MCF 10A (cell line): ENCODE measurements around the gene TGFBR3. TPM values are rescaled to one million over a fixed set of nuclear protein-coding genes. Genes with fewer than 3 reads are reported as not detected.

Experiments used
- BruUV-seq: library from RNA; stranded (reverse); fragments of 400-500 nt; replicated peaks from 2 replicates; lab custom pipeline; 2021; lab: Mats Ljungman, UMichigan
- CTCF ChIA-PET: fragments of 300-600 bp; sonication (Branson Sonifier 250); formaldehyde crosslinking; extraction: SDS; loops from one replicate; lab custom pipeline; 2021; ENCODE audit warnings: antibody characterized with exemption, inconsistent platforms; lab: Yijun Ruan, JAX
- POLR2A ChIA-PET: fragments of 300-600, 350-650 bp; sonication (Branson Sonifier 250); formaldehyde crosslinking; extraction: SDS; loops from one replicate; lab custom pipeline; 2020; ENCODE audit warnings: antibody characterized with exemption, inconsistent platforms; lab: Yijun Ruan, JAX
- DNase-seq: peaks from one replicate; pipeline ENCODE4 v3.0.0-alpha.2; 2018; ENCODE audit not compliant: unreplicated experiment
- H3K27ac Mint-ChIP-seq: one replicate; pipeline ENCODE4 v1.8.0; 2022; ENCODE audit warnings: mild to moderate bottlenecking, low read depth, mixed read lengths; ENCODE audit not compliant: unreplicated experiment
- H3K27me3 Mint-ChIP-seq: one replicate; pipeline ENCODE4 v1.8.0; 2022; ENCODE audit warnings: mixed read lengths; ENCODE audit not compliant: insufficient read depth, unreplicated experiment
- H3K36me3 Mint-ChIP-seq: one replicate; pipeline ENCODE4 v1.8.0; 2022; ENCODE audit warnings: mild to moderate bottlenecking, moderate library complexity, mixed read lengths; ENCODE audit not compliant: insufficient read depth, unreplicated experiment
- H3K4me1 Mint-ChIP-seq: one replicate; pipeline ENCODE4 v1.8.0; 2022; ENCODE audit warnings: mixed read lengths; ENCODE audit not compliant: insufficient read depth, unreplicated experiment
- H3K4me3 Mint-ChIP-seq: one replicate; pipeline ENCODE4 v1.8.0; 2022; ENCODE audit warnings: mild to moderate bottlenecking, moderate library complexity, mixed read lengths; ENCODE audit not compliant: unreplicated experiment
- H3K9me3 Mint-ChIP-seq: one replicate; pipeline ENCODE4 v1.8.0; 2022; ENCODE audit warnings: mixed read lengths; ENCODE audit not compliant: unreplicated experiment
- CTCF ChIP-seq: fragments of 200-600 bp; IDR thresholded peaks from one replicate; pipeline ENCODE4 v1.8.0; 2022; ENCODE audit warnings: antibody characterized with exemption, mild to moderate bottlenecking; ENCODE audit not compliant: unreplicated experiment
- intact Hi-C: fragments of 100-400 bp; cut with micrococcal nuclease; formaldehyde crosslinking; loops from 2 replicates; pipeline ENCODE4 v1.14.1; 2022
- total RNA-seq: library from RNA; stranded (reverse); gene quantifications from 2 replicates; pipeline ENCODE4 v1.2.3, GENCODE V29; 2022

The TGFBR3 gene
- total RNA-seq, 1 experiment from 2014 or later, result 12.0 TPM

DNA sequence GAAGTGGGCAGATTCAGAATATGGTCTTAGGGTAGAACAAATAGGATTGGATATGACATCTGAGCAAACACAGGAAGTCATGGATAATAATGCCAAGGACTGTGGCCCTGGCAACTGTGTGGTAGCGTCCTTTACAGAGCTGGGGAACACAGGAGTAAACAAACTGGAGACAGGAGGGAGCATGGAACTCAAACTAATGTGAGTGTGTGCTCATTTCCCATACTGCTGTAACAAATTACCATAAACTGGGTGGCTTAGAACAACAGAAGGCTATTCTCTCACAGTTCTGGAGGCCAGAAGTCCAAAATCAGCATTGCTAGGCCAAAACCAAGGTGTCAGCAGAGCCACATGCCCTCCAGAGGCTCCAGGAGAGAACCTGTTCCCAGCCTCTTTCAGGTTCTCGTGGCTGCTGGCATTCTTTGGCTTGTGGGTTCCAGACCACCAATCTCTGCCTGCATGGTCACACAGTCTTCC, 106.4 kb downstream of the TGFBR3 start:
- ChIA-PET CTCF (no interaction called here), POLR2A (interaction anchor here (0.7 to 1.1 kb wide), 2 partner anchors 16 to 18 kb away, joined by 3 to 4 read pairs; no protein-coding TSS in a partner anchor)
- H3K9me3 Mint-ChIP-seq, result no peaks in the 10 kb centered on the region
- H3K27ac Mint-ChIP-seq, result no peak overlapping the region
- H3K27me3 Mint-ChIP-seq, result no peaks in the 10 kb centered on the region
- no peak for TF ChIP-seq CTCF
- no TSS peak for BruUV-seq
- intact Hi-C loops, result no loop called here
- peaks cover 14% of the 10 kb centered on the region for H3K4me1 Mint-ChIP-seq
- DNase-seq, result no peak
- no peak overlapping the region for H3K4me3 Mint-ChIP-seq
- H3K36me3 Mint-ChIP-seq, result peaks cover 40% of the 10 kb centered on the region

DNA sequence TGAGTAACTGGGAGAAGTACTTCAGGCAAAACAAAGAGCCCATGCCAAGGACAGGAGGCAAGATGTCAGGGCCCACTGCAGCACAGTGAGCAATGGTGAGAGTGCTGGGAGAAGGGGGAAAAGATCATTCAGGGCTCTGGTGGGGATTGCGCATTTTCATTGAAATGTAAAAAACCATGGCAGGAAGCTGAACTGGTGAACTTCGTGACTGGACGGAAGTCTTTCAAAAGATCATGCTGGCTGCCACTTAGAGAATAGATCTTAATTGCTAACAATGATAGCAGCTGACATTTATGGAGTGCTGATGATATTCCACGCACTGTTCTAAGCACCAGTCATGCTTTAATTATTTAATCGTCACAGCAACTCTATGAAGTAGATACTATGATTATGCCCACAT, 107.0 kb downstream of the TGFBR3 start:
- no peak for DNase-seq
- H3K4me1 Mint-ChIP-seq, result peaks cover 14% of the 10 kb centered on the region
- no peaks in the 10 kb centered on the region for H3K27me3 Mint-ChIP-seq
- no peak overlapping the region for H3K27ac Mint-ChIP-seq
- intact Hi-C loops, result no loop called here
- CTCF ChIA-PET, result no interaction called here
- TF ChIP-seq CTCF, result no peak
- H3K36me3 Mint-ChIP-seq, result peaks cover 40% of the 10 kb centered on the region
- no peak overlapping the region for H3K4me3 Mint-ChIP-seq
- H3K9me3 Mint-ChIP-seq, result no peaks in the 10 kb centered on the region
- POLR2A ChIA-PET, result interaction anchor here (0.7 to 1.1 kb wide), 2 partner anchors 17 kb away, joined by 3 to 4 read pairs; no protein-coding TSS in a partner anchor
- BruUV-seq, result no TSS peak

GRCh38 chr1:91777630-91778300, 108.2 kb downstream of the TGFBR3 start:
- Mint-ChIP-seq H3K36me3 (peaks cover 39% of the 10 kb centered on the region), H3K9me3 (no peaks in the 10 kb centered on the region), H3K27me3 (no peaks in the 10 kb centered on the region), H3K27ac (no peak overlapping the region), H3K4me3 (no peak overlapping the region), H3K4me1 (peaks cover 14% of the 10 kb centered on the region)
- ChIA-PET CTCF (interaction anchor here (0.6 to 1.7 kb wide), 5 partner anchors 8 to 150 kb away, joined by 3 to 4 read pairs (median 4); no protein-coding TSS in a partner anchor), POLR2A (interaction anchor here (0.7 kb wide), 1 partner anchor 18 kb away, joined by 3 read pairs; no protein-coding TSS in a partner anchor)
- DNase-seq, result no peak
- no TSS peak for BruUV-seq
- intact Hi-C loops, result no loop called here
- TF ChIP-seq CTCF, result no peak

- intact Hi-C loops, result no loop called here
- Mint-ChIP-seq H3K4me3 (no peak overlapping the region), H3K4me1 (peaks cover 14% of the 10 kb centered on the region), H3K36me3 (peaks cover 44% of the 10 kb centered on the region), H3K9me3 (no peaks in the 10 kb centered on the region), H3K27me3 (no peaks in the 10 kb centered on the region), H3K27ac (no peak overlapping the region)
- no peak for DNase-seq
- POLR2A ChIA-PET, result interaction anchor here (0.8 to 1.2 kb wide), 3 partner anchors 40 to 152 kb away, joined by 3 to 4 read pairs (median 3); no protein-coding TSS in a partner anchor
- CTCF ChIA-PET, result interaction anchor here (0.6 to 1.7 kb wide), 2 partner anchors 9 to 107 kb away, joined by 4 read pairs; no protein-coding TSS in a partner anchor
- BruUV-seq, result no TSS peak
- TF ChIP-seq CTCF, result no peak
These were observed 108.8 kb downstream of the TGFBR3 start for GRCh38 chr1:91777196-91777595.
